ENCODE data around the gene DACH1. TPM values are rescaled to one million over a fixed set of nuclear protein-coding genes. Genes with fewer than 3 reads are reported as not detected.

The DACH1 gene
- total RNA-seq, 1 donor from 2014 or later, result 31.0 TPM

DNA sequence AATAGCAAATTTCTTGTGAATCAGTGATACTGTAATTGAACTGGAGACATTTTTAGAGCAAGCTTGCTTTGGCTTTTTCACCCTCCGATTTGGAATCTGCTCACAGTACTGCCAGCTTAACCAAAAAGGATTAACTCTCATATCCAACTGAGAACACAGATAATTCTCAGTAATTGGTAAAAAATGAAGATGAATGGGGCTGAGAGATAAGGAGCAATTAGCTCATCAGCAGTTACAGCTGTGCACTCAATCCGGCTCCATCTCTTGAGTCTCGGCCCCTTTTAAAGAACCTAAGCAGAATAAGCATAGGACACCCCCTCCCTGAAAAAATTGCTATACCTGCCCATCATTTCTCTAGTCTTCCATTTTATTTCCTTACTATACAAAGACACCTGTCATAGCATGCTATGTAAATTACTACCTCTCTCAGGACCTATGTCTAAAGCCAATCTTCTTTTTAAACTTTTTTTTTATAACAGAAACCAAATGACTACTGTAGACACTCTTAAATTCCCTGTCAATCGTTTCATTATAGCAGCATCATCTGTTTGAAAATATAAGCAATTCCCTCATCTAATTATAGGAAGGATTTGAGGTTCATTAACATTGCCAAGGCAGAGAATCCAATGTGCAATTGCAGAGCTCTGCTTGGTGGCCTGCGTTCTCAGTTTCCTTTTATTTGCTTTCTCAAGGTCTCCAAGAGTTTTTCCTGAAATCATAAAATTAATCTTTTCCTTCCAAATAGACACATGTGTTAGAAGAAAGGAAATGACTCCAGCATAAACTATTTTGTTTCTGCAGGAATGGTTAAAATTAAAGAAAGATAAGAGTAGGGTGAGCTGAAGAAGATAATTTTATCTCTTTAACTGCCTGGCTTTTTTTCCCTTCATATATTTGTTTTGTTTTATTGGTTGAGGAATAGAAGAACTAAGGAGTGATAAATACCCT is 242.1 kb downstream of the DACH1 start:
- DNase-seq (ENCODE audit: low spot score), result no peak

DNA sequence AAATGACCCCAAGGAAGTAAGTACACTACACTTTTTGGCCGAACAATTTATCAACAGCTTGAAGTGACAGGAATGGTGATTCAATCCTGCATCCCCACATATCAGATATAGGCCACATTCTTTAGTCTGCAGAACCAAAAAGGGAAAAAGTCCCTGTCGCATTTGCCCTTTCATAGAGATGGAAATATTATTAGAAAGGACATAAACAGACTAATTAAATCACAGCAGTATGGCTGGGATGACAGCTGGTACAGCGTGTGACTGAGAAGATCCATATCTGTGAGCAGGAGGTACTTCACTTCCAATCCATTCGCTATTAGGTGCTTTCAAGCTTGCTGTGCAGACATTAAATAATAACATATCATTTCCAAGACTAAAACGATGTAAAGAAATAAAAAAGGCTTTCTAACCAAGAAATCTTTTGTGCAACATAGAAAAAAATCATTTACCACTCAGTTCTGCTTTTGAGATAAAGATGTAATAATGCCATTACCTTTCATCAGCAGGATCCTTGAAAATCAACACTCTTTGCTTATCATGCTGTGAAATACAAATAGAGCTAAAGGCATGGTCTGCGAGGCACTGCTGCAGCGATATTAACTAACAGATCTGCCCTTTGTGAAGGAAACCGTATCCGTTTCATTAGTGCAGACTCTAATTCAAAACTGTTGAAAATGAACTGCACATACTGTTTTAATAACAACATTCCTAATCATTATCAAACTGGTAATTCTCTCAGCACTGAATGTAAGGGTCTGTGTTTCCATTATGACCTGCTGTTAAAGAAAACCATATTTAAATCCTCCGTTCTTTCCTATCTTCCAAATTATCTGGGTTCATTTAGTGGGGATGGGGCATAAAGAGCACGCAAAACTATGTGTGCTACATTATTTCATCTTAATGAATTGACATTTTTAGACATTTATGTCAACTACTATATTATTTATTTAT is 245.6 kb downstream of the DACH1 start:
- DNase-seq (ENCODE audit: low spot score), result no peak

DNA sequence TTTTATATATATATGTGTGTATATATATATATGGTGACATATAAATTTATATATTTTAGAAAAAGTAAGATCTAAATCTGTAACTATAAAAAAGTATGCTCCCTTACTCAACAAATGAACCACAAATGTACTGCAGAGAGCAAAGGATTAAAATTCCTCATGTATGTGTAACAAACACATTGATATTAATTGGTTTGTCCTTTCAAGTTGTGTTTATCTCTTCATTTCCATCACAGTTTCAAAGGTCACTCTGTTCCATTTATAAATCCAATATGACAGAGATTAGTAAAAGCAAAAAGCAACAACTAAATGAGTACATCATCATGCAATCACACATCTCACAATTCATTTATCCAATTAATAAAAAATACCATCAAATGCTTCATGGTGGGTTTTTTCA is 247.9 kb downstream of the DACH1 start:
- DNase-seq (ENCODE audit: low spot score), result no peak

DNA sequence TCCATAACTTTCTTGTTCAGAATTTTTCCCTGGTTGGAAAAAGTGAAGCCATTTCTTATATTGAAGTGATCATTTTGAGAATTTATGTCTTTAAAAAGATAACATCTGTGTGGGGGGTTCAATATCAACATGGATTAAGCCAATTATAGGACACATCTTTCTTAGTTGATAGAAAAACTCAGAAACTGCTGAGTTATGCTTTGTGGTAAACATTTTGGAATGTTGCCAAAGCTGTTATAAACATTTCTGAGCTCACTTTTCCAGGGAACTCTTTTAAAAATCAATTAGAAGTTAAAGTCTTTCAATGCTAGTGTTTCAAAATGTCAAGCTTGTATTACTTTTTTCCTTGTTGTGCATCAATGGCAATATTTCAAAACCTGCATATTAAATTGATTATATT is 248.8 kb downstream of the DACH1 start:
- no peak for DNase-seq (ENCODE audit: low spot score)

DNA sequence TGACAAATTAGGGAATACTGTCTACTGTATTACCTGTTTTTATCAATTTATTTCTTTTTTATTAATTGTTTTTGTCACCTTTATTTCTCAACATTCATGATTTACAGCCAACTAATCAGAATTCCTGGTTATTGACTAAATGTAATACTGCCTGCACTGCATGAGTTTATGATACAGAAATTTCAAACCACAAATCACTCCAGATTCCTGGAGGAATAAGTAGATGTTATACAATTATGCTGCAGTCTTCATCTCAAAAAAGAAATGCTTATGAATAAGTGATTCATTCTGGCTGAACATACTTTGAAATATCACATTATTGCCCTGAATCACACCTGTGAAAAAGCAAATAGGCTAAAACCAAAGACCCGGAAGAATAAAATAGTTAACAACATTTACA is 249.7 kb downstream of the DACH1 start:
- no peak for DNase-seq (ENCODE audit: low spot score)

DNA sequence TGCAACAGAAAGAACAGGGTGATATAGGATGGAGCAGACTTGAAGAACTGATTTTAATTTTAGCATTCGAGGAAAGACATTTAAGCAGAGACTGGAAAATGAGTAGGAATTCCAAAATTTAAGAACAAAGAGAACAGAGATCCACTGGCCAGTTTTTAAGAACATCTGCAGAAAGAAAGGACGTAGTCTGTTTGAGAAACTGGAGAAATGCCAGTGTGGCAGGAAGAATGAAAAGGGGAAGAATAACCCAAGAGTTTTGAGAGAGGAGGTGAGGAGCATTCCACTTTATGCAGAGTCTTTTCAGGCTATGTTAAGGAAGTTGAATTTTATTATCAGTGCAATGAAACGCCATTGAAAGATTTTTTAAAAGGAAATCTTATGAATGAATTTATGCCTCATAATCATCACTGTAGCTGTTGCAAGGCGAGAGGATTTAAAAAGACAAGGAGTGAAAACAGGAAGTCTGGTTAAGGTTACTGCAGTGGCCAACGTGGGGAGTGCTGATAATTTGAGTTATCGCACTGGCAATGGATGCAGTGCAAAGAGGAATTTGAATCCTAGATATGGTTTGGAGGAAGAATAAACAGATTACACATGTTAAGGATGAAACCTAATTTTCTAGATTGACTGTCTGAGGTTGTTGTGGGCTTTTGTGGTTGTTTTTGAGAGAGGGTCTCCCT is 253.8 kb downstream of the DACH1 start:
- no peak for DNase-seq (ENCODE audit: low spot score)

DNA sequence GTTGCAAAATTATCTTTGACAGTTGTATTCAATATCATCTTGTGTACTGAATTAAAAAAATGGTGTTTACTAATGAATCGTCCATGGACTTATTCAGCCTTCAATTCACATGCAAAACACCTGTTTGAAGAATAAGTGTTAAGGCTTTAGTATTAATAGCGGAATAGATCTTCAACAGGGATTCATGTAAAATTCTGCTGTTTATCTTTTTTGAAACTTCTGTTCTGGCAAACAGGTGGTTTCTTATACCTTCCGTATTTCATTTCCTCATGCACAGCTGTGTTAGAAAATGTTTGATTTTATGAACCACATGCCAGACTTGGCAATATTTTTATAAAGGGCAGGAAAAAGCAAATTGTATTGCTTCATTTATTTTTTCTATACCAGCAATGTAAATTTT is 255.7 kb downstream of the DACH1 start:
- DNase-seq (ENCODE audit: low spot score), result no peak

DNA sequence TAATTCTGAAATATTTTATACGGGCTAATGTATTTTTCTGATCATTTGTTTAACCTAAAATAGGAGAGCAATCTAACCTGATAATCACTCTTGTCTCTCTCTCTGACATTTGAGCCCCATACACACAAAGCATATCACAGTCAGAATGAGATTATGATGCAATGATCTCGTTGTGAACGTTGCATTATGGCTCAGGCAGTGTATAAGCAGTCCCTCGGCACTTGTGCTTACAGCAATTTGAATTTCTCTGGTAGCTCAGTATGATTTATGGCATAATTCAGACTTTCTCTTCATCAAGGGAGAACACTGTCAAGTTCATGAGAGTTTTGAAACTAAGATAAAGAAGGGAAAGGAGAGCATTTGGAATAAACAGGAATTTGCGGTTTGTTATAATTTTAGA is 256.1 kb downstream of the DACH1 start:
- DNase-seq (ENCODE audit: low spot score), result no peak

DNA sequence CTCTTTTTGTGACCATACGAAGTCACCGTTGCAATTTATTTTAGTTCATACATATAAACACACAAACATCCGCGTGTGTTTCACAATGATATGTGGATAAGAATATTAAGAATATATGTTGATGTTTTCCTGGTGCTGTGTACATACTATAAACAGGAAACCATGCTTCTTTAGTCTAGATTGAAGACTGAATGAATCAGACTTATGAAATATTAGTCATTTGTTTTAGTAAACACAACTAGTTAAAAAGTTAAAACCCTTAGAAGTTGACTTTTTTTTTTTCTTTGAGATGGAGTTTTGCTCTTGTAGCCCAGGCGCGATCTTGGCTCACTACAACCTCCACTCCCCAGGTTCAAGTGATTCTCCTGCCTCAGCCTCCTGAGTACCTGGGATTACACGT is 257.7 kb downstream of the DACH1 start:
- no peak for DNase-seq (ENCODE audit: low spot score)

DNA sequence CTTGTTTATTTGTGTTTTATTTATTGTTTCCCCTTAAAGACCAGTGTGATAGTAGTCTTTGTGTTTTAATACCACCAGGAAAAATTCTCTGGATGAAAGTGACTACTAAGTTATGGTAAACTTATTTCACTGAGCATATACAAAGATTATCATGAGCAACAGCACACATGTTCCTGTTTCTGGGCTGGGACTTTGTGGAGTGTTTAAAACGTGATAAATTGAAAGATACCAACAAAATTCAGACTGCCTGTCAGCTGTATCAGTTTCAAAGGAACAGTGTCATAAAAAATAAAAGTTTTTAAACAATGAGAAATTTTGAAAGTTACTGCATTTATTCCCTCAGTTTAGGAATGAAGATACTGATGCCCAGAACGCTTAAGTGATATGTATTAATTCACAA is 259.4 kb downstream of the DACH1 start:
- no peak for DNase-seq (ENCODE audit: low spot score)

DNA sequence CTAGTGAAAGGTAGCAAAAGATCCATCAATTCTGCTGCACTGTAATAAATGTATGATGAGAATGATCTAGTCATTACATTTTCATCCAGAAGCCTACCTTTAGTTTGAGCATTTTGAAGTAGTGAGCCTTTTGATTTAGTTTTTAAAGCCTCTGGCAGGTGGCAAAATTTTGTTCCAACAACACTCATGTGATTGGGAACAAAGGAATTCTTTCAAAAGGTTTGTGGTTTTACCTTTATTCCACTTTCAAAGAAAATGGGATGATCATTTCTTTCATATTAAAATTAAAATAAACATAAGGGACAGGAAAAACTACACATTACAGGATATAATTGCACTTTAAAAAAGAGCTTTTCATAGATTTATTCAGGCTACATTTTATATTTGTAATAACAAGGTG is 260.2 kb downstream of the DACH1 start:
- DNase-seq (ENCODE audit: low spot score), result no peak

DNA sequence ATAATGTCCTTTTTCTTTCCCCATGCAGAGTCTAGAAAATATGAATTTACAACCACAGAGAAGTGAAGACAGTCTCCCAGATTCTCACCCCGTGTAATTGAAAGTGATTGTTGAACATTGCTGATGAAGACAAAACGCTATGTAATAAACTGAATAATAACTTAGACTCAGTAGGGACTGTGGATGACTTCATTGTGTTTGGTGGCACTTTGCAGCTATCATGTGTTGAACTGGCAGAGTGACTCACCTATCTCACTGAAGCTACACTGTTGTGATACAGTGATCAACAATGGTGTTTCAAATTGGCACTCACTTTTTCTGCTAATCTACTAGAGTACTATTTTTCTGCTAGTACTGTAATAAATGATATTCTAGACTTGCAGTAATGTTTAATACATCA is 261.3 kb downstream of the DACH1 start:
- no peak for DNase-seq (ENCODE audit: low spot score)

DNA sequence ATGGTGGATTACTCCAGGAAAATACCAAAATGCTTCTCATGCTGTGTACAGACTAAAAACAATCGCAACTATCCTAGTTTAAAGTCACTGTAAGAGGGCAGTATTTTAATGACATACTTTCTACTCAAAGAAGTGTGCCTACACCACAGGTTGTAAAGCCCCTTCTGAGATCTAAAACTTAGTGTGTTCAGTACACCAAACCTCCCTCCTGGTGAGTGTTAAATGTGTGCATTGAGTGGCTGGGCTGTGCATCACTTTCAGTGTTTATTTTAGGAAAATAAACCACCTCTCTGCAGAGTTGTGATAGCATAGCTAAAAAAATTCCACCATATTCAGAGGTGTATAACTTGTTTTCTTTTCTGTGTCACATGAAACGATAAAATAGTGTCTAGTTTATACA is 263.7 kb downstream of the DACH1 start:
- no peak for DNase-seq (ENCODE audit: low spot score)

DNA sequence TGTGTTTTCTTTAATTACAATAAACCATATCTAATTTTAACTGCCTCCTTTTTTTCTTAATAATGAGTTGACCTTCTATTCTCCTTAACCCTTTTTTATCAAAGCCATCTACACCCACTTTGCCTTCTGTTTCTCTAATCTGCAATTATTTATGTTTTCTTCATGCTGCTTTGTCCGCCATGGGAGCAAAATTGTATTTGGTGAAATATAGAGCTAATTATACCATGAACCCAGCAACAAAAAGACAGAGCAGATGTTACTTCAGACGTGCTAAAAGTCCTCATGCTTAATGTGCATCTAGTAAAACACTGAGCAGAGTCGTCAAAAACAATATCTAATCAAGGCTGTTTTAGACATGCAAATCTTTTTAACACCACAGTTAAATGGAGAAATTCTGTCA is 264.7 kb downstream of the DACH1 start:
- DNase-seq (ENCODE audit: low spot score), result no peak

DNA sequence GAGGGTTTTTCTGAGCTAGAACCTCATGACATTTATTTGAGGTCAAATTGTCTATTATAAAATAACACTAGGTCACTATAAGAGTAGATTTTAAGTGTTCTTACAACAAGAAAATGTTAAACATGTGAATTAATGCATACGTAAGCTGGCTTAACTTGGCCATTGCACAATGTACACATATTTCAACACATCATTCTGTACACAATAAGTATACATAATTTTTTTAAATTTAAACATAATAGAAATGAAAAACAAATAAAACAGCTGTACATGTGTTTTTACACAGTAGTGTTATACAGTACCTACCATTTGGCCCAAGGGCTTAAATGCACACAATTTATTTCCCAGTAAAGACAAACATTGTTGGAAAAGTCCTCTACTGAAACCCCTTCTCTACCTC is 269.9 kb downstream of the DACH1 start:
- no peak for DNase-seq (ENCODE audit: low spot score)

DNA sequence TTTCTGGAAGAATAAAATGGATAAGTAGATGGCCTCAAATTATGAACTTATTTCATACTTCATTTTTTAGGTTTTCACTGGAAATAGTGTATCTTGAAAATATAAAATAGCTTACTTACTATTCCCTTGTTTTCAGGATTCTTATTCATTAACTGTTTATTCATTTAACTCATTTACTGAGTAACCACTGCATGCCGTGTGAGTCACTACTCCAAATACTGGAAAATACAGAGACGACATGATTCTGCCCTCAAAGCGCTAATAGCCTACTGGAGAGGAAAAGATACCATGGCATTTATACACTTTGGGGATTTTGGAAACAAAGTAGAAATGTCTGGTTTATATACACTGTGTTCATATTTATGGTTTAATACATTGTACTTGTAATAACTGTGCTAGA is 270.9 kb downstream of the DACH1 start:
- DNase-seq (ENCODE audit: low spot score), result no peak

DNA sequence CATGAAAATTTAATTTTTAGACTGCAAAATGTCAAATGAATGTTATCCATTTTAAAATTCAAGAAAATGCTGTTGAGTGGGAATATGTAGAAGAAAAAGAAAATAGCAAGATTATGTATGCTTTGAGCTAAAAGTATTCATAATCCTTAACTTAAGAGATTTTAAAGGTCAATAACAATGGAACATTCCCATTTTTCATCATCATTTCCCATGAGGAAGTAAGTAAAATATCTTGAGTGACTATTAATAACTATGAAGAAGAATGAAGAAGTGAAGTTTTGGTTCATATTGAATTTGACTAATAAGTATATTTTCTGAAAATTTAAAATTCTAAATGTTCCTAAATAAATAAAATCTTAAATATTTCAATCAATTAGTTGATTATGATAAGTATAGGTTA is 273.4 kb downstream of the DACH1 start:
- no peak for DNase-seq (ENCODE audit: low spot score)

DNA sequence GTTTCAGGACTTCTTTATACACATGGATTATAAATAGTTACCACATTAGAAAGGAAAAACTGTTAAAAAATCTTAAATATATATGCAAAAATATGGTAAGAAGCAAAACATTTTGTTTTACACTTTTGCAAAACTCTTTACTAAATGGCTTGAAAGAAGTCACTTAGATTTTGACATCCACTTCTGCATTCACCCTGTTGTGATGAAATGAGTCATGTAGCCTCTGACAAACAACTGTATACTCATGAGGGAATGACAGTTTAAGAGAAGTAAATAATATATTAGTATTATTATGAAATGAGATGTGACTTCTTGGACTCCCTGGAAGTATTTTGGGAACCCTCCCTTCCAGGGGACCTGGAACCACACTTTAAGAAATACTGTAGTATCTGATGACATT is 275.6 kb downstream of the DACH1 start:
- DNase-seq (ENCODE audit: low spot score), result no peak

DNA sequence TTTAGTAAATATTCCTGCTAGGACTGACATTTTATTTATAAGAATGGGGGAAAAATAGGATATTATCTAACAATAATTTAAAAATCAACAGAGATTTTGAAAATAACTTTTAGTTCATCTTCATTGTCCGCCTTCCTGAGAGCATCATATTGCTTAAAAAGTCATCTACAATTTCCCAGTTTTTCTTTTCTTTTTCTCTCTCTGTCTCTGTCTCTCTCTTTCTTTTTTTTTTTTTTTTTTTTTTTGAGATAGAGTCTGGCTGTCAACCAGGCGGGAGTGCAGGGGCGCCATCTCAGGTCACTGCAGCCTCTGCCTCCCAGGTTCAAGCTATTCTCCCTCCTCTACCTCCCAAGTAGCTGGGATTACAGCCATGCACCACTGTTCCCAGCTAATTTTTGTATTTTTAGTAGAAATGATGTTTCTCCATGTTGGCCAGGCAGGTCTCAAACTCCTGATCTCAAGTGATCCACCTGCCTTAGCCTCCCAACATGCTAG is 276.3 kb downstream of the DACH1 start:
- DNase-seq (ENCODE audit: low spot score), result no peak

DNA sequence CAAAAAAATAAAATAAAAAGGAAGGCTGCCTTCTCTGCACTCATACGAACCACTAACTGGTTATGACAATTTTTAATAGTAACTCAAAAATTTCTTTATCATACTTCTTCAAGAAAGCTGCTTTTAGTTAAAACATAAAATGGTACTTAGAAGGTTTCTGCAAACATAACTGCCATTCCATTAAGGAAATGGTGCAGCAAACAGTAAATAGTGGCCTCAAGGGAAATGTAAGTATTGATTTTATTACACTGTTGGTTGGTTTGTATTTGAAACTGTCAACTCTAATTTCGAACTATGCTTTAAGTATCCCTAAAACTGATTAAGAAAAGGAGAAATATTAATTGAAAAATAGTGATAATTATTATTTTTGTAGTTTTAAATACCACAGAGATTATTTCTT is 278.0 kb downstream of the DACH1 start:
- DNase-seq (ENCODE audit: low spot score), result no peak

DNA sequence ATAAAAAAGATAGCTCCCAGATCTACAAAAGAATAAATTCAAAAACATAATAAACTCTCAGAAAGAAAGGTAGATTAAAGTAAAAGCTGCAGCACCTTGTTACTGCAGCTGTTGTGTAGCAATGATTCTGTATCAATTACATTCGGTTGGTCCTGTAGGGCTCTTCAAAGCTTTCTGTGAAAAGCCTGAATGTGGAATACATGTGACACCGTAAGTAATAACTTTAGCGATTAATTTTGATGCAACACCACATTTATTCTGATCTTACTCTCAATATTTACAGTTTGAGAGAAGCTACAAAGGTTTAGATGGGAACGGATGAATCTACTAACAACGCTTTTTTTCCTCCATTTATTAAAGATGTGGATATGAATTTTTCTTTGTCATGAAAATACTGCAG is 279.2 kb downstream of the DACH1 start:
- no peak for DNase-seq (ENCODE audit: low spot score)

DNA sequence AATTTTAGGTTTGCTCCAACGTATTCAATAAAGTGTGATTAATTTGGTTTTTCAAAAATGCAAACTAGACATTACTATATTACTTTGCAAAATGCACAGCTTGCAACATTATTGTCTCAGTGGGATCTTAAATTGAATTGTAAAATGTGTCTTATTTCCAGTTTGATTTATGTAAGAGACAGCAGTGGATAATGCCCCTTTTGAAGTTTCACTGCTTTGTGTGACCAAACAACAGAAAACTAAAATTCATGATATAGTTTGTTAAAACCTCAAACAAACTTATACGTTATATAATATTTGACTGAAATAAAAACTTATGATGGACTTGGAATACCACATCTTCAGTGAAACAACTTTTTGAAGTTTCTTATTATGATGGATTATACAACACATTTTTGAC is 279.8 kb downstream of the DACH1 start:
- DNase-seq (ENCODE audit: low spot score), result no peak
